GM12878 (cell line): ENCODE results near the gene DOK7. TPM values are rescaled to one million over a fixed set of nuclear protein-coding genes. Genes with fewer than 3 reads are reported as not detected.

Experiments
- ATAC-seq: fragments of 200-7000 bp; cut with Tn5 transposase; 3 replicates; pipeline ENCODE4 v1.9.1; 2020; ENCODE audit warnings: mild to moderate bottlenecking, moderate library complexity
- BruUV-seq: library from RNA; stranded (reverse); fragments of 400-500 nt; replicated peaks from 2 replicates; lab custom pipeline; 2021; lab: Mats Ljungman, UMichigan
- CTCF ChIA-PET: fragments of 300-600 bp; sonication (Branson Sonifier 250); formaldehyde crosslinking; extraction: SDS; loops from one replicate; lab custom pipeline; 2021; ENCODE audit warnings: inconsistent platforms; lab: Yijun Ruan, JAX
- POLR2A ChIA-PET: fragments of 350-600 bp; formaldehyde crosslinking; extraction: SDS; loops from one replicate; lab custom pipeline; 2021; ENCODE audit warnings: inconsistent platforms; lab: Charles Lee
- RAD21 ChIA-PET: fragments of 300-600 bp; sonication (Branson Sonifier 250); formaldehyde crosslinking; loops from one replicate; lab custom pipeline; 2023; ENCODE audit warnings: antibody characterized with exemption; ENCODE audit not compliant: unreplicated experiment; lab: Charles Lee
- SMC1A ChIA-PET: fragments of 300-600 bp; sonication (Branson Sonifier 250); formaldehyde crosslinking; loops from one replicate; lab custom pipeline; 2023; ENCODE audit not compliant: unreplicated experiment, uncharacterized antibody; lab: Charles Lee
- DNase-seq: peaks from one replicate; pipeline ENCODE4 v3.0.0-alpha.2; 2011; ENCODE audit warnings: low read depth, low spot score
- FAIRE-seq: peaks from 3 replicates; lab custom pipeline; 2011; peaks lifted over from hg19 to GRCh38; lab: Jason Lieb, UNC
- H2AFZ ChIP-seq: 2 replicates; pipeline ENCODE4 v1.6.0; 2011; ENCODE audit warnings: low read depth, low read length, control low read depth; ENCODE audit not compliant: control insufficient read depth
- H3K27ac ChIP-seq: 2 replicates; pipeline ENCODE4 v1.5.1; 2011; ENCODE audit warnings: control low read depth; ENCODE audit not compliant: control insufficient read depth, insufficient read depth
- H3K27me3 ChIP-seq, 2 experiments: replicated peaks in 1 of 2; 2 replicates each; pipeline versions ENCODE4 v1.6.0 to v1.6.1; 2011; ENCODE audit warnings: low read length in 1 of 2; ENCODE audit not compliant: control insufficient read depth in 2 of 2, insufficient read depth in 2 of 2
- H3K36me3 ChIP-seq, 2 experiments: 2 replicates each; pipeline ENCODE4 v1.5.1; 2011; ENCODE audit warnings: low read length in 1 of 2; ENCODE audit not compliant: control insufficient read depth in 2 of 2, insufficient read depth in 2 of 2
- H3K4me1 ChIP-seq: 2 replicates; pipeline ENCODE4 v1.6.1; 2011; ENCODE audit warnings: mild to moderate bottlenecking, low read length, moderate library complexity, mixed read lengths; ENCODE audit not compliant: control insufficient read depth, insufficient read depth
- H3K4me2 ChIP-seq: 2 replicates; pipeline ENCODE4 v1.6.0; 2011; ENCODE audit warnings: control low read depth; ENCODE audit not compliant: control insufficient read depth, insufficient read depth
- H3K4me3 ChIP-seq: fragments of 200-600 bp; sonication (generic); 2 replicates; pipeline ENCODE4 v1.5.1; 2016
- H3K79me2 ChIP-seq: 2 replicates; pipeline ENCODE4 v1.6.0; 2011; ENCODE audit warnings: low read length; ENCODE audit not compliant: control insufficient read depth, insufficient read depth
- H3K9ac ChIP-seq: 2 replicates; pipeline ENCODE4 v1.8.0; 2011; ENCODE audit warnings: low read length, control low read depth, mixed read lengths; ENCODE audit not compliant: control insufficient read depth, insufficient read depth
- H3K9me3 ChIP-seq: replicated peaks from 3 replicates; pipeline ENCODE4 v1.5.1; 2011; ENCODE audit warnings: mild to moderate bottlenecking, low read length; ENCODE audit not compliant: control insufficient read depth, insufficient read depth
- H4K20me1 ChIP-seq: 2 replicates; pipeline ENCODE4 v1.6.0; 2011; ENCODE audit not compliant: control insufficient read depth, insufficient read depth
- BACH1 ChIP-seq: fragments of 450-650 bp; IDR thresholded peaks from 2 replicates; pipeline ENCODE4 v1.6.1; 2017; ENCODE audit warnings: mild to moderate bottlenecking, borderline replicate concordance
- CEBPZ ChIP-seq: fragments of 150-350 bp; IDR thresholded peaks from 2 replicates; pipeline ENCODE4 v1.6.1; 2016; ENCODE audit warnings: low read depth, low read length
- CHD1 ChIP-seq: IDR thresholded peaks from 2 replicates; pipeline ENCODE4 v1.6.1; 2012; ENCODE audit warnings: low read depth, low read length, improper control_type of control experiment
- CTCF ChIP-seq, 3 experiments: IDR thresholded peaks in 2 of 3; conservative IDR thresholded peaks in 1 of 3; 2 replicates each; pipeline ENCODE4 v1.5.1; 2011; ENCODE audit warnings: low read depth in 3 of 3, low read length in 3 of 3, mild to moderate bottlenecking in 3 of 3, control low read depth in 2 of 3, moderate library complexity in 2 of 3, inconsistent platforms in 1 of 3, mixed read lengths in 1 of 3; ENCODE audit not compliant: control insufficient read depth in 2 of 3, insufficient read depth in 1 of 3; ENCODE audit errors: extremely low read depth in 1 of 3
- FOXM1 ChIP-seq: IDR thresholded peaks from 2 replicates; pipeline ENCODE4 v1.6.1; 2012; ENCODE audit warnings: low read depth, mild to moderate bottlenecking, inconsistent platforms, low read length, moderate library complexity
- MEF2A ChIP-seq: IDR thresholded peaks from 2 replicates; pipeline ENCODE4 v1.6.1; 2011; ENCODE audit warnings: low read depth, mild to moderate bottlenecking, low read length, moderate library complexity; ENCODE audit not compliant: insufficient read depth
- NFYA ChIP-seq: IDR thresholded peaks from 2 replicates; pipeline ENCODE4 v1.6.1; 2011; ENCODE audit warnings: low read depth, mild to moderate bottlenecking, low read length, improper control_type of control experiment, borderline replicate concordance
- RCOR1 ChIP-seq: conservative IDR thresholded peaks from 2 replicates; pipeline ENCODE4 v1.6.1; 2012; ENCODE audit warnings: low read depth, low read length, improper control_type of control experiment
- RUNX3 ChIP-seq: IDR thresholded peaks from 2 replicates; pipeline ENCODE4 v1.6.1; 2012; ENCODE audit warnings: low read length, inconsistent platforms
- SIX5 ChIP-seq: IDR thresholded peaks from 2 replicates; pipeline ENCODE4 v1.6.1; 2011; ENCODE audit warnings: mild to moderate bottlenecking, low read depth, low read length, moderate library complexity; ENCODE audit not compliant: severe bottlenecking
- SUZ12 ChIP-seq: fragments of 200-600 bp; sonication (generic); IDR thresholded peaks from one replicate; pipeline ENCODE4 v1.6.1; 2018; ENCODE audit warnings: antibody characterized with exemption, mild to moderate bottlenecking; ENCODE audit not compliant: unreplicated experiment
- TCF7 ChIP-seq: IDR thresholded peaks from 2 replicates; pipeline ENCODE4 v1.6.1; 2014; ENCODE audit warnings: antibody characterized with exemption, borderline replicate concordance
- USF2 ChIP-seq: IDR thresholded peaks from 2 replicates; pipeline ENCODE4 v1.6.1; 2011; ENCODE audit warnings: low read depth, low read length, improper control_type of control experiment, borderline replicate concordance
- WGBS: methylation state at CpG from one replicate; pipeline ENCODE4 v1.1.6; 2016; ENCODE audit warnings: low lambda C conversion rate; ENCODE audit not compliant: insufficient replicate concordance, insufficient coverage; ENCODE audit errors: missing lambda C conversion rate; 5-methylcytosine and 5-hydroxymethylcytosine counted together
- in situ Hi-C: fragments of 300-500 bp; cut with MboI; formaldehyde crosslinking; loops from 9 replicates; pipeline ENCODE4 v1.14.3; 2018; ENCODE audit warnings: mixed read lengths
- intact Hi-C: fragments of 100-400 bp; cut with micrococcal nuclease; formaldehyde crosslinking; loops from one replicate; pipeline ENCODE4 v1.14.2; 2022; ENCODE audit not compliant: unreplicated experiment
- polyA plus RNA-seq, 11 experiments: library from polyadenylated mRNA; depleted of rRNA in 4 of 11; unstranded in 6 of 11; stranded (reverse) in 5 of 11; fragments of >200 nt; fragmentation: Nextera tagmentation in 4 of 11; fragmentation: Illumina TruSeq in 1 of 11; extraction: Ambion mirVana in 4 of 11; extraction: Trizol in 1 of 11; gene quantifications; 1 replicate in 1 of 11; 2 replicates in 10 of 11; pipeline versions ENCODE4 v1.2.1 to v1.2.3, GENCODE V29; 2011 to 2016; ENCODE audit warnings: inconsistent platforms in 2 of 11, missing spikeins in 2 of 11, low read depth in 1 of 11
- total RNA-seq, 4 experiments: library from RNA; depleted of rRNA in 3 of 4; stranded (reverse); fragments of >200 nt in 3 of 4; fragmentation: Illumina TruSeq in 1 of 4; extraction: Trizol in 1 of 4; gene quantifications; 2 replicates each; pipeline versions ENCODE4 v1.2.1 to v1.2.3, GENCODE V29; 2013 to 2021

The DOK7 gene
- total and polyA plus RNA-seq, 10 of the 15 experiments (the other 5 are each of a cell fraction or from before 2014, with no cell fraction given): 0.04 to 0.46 (median 0.18) TPM; not detected in 4

GRCh38 chr4:3423406-3423805, 39.7 kb upstream of the DOK7 start:
- BruUV-seq: no TSS peak
- SMC1A ChIA-PET: no interaction called here

More at GRCh38 chr4:3423406-3423805, 39.7 kb upstream of the DOK7 start:
- Histone ChIP-seq H3K27me3 (no peaks in the 10 kb centered on the region), H3K9ac (no peak overlapping the region), H4K20me1 (no peaks in the 10 kb centered on the region), H3K4me3 (no peak overlapping the region), H3K36me3 (no peaks in the 10 kb centered on the region), H3K4me1 (no peaks in the 10 kb centered on the region), H3K27ac (no peak overlapping the region), H2AFZ (no peak overlapping the region), H3K9me3 (no peaks in the 10 kb centered on the region), H3K79me2 (no peaks in the 10 kb centered on the region), H3K4me2 (no peak overlapping the region)
- ChIA-PET RAD21 (no interaction called here), POLR2A (no interaction called here), CTCF (no interaction called here)
- ATAC-seq: no peak
- 36% methylated on average over 16 of the region's 16 CpGs for WGBS
- no peak for FAIRE-seq
- intact Hi-C loops: no loop called here
- DNase-seq: no peak
- in situ Hi-C loops: no loop called here
- TF ChIP-seq BACH1 (no peak), RUNX3 (no peak), CHD1 (no peak), CTCF (IDR thresholded peaks at IDR 0.05 in 2 of 3, conservative IDR thresholded peaks at IDR 0.05 in 1 of 3; ENCODE audit: control insufficient read depth in 2 of 3, extremely low read depth in 1 of 3, insufficient read depth in 1 of 3, low read depth in 3 of 3, low read length in 3 of 3) (no peak), TCF7 (no peak), USF2 (no peak), RCOR1 (no peak), SIX5 (no peak), FOXM1 (no peak), NFYA (no peak), CEBPZ (no peak), SUZ12 (no peak), MEF2A (no peak)
